ENCODE measurements around the gene GNA15. TPM values are rescaled to one million over a fixed set of nuclear protein-coding genes. Genes with fewer than 3 reads are reported as not detected.

The GNA15 gene
- total and polyA plus RNA-seq, 2 of the 8 experiments (the other 6 are each of a cell fraction or from before 2014, with no cell fraction given), result 0.26 to 0.45 TPM

GRCh38 chr19:3132971-3133792, 2.7 kb upstream of the GNA15 start:
- peaks cover 0 to 4% (median 0%) of the 10 kb centered on the region in 4 experiments; a peak in 1 of 7 replicates for H3K4me1 ChIP-seq (replicated peaks in 1 of 4; ENCODE audit: control insufficient read depth in 3 of 4, insufficient read depth in 4 of 4, low read length in 3 of 4)
- CTCF ChIA-PET (ENCODE audit: partially characterized antibody), result interaction anchor here (0.6 to 10.8 kb wide), 5 partner anchors 9 to 167 kb away, joined by 3 to 166 read pairs (median 3); no protein-coding TSS in a partner anchor
- WGBS, 2 experiments (ENCODE audit: extremely low coverage in 1 of 2, insufficient coverage in 1 of 2, insufficient read length in 1 of 2, insufficient replicate concordance in 2 of 2, low coverage in 1 of 2, low lambda C conversion rate in 2 of 2, missing lambda C conversion rate in 1 of 2), result 75% methylated on average over 22 of the region's 24 CpGs; no CpG with 5 or more reads in 1 of the 2 experiments
- H3K9me3 ChIP-seq (ENCODE audit: insufficient read depth in 2 of 2, low read depth in 1 of 2, low read length in 1 of 2), result no peaks in the 10 kb centered on the region
- no peak overlapping the region for H2BK15ac ChIP-seq (ENCODE audit: low read length)
- peak overlapping the region; percentile 27; the same call in 1 of the 2 replicates for H2BK12ac ChIP-seq (ENCODE audit: low read depth, low read length)
- no peaks in the 10 kb centered on the region for H3K79me2 ChIP-seq (ENCODE audit: control insufficient read depth in 1 of 2, insufficient read depth in 2 of 2, low read length in 2 of 2)
- no peak overlapping the region for H2BK5ac ChIP-seq (ENCODE audit: low read depth, low read length)
- no peak overlapping the region for H3K4me3 ChIP-seq (ENCODE audit: extremely low read depth in 1 of 4, insufficient read depth in 2 of 4, low read depth in 3 of 4, low read length in 4 of 4)
- H3K4me2 ChIP-seq (ENCODE audit: insufficient read depth in 1 of 2, low read depth in 2 of 2, low read length in 2 of 2), result no peak overlapping the region
- no peaks in the 10 kb centered on the region for H3K79me1 ChIP-seq (ENCODE audit: low read depth, low read length)
- FAIRE-seq, result no peak
- no peak overlapping the region for H3K14ac ChIP-seq (ENCODE audit: insufficient read length)
- H2AFZ ChIP-seq (ENCODE audit: low read length), result no peak overlapping the region
- TF ChIP-seq SP2 (IDR thresholded peaks at IDR 0.05; ENCODE audit: low read length) (no peak), CBX5 (IDR thresholded peaks at IDR 0.05; ENCODE audit: low read depth, low read length) (no peak)
- DNase-seq (ENCODE audit: low read depth in 1 of 2, low spot score in 2 of 2), result no peak
- no peaks in the 10 kb centered on the region for H4K20me1 ChIP-seq (replicated peaks in 1 of 2; ENCODE audit: control insufficient read depth in 1 of 2, insufficient read depth in 2 of 2, low read length in 2 of 2)
- H3K9ac ChIP-seq (replicated peaks in 1 of 4; ENCODE audit: extremely low read depth in 1 of 4, low read depth in 3 of 4, low read length in 3 of 4), result no peak overlapping the region
- no peak overlapping the region for H4K5ac ChIP-seq (ENCODE audit: insufficient read length, low read depth, low read length)
- no peak overlapping the region for H4K91ac ChIP-seq (replicated peaks; ENCODE audit: insufficient read length, low read length)
- H3K27me3 ChIP-seq (replicated peaks in 1 of 4; ENCODE audit: control insufficient read depth in 3 of 4, extremely low read depth in 1 of 4, insufficient read depth in 3 of 4, low read length in 3 of 4), result no peaks in the 10 kb centered on the region
- no peak overlapping the region for H3K27ac ChIP-seq (ENCODE audit: low read depth, low read length)
- H3K36me3 ChIP-seq (ENCODE audit: control insufficient read depth in 2 of 4, insufficient read depth in 4 of 4, low read length in 3 of 4), result no peaks in the 10 kb centered on the region
- H3K23ac ChIP-seq (ENCODE audit: insufficient read length), result no peak overlapping the region
- no peak overlapping the region for H3K56ac ChIP-seq (replicated peaks; ENCODE audit: insufficient read length, low read depth, low read length)
- H4K8ac ChIP-seq (ENCODE audit: extremely low read depth, insufficient read depth, low read length), result no peak overlapping the region
- H2BK20ac ChIP-seq (ENCODE audit: low read length), result no peak overlapping the region
- H2AK5ac ChIP-seq (ENCODE audit: low read depth, low read length), result no peak overlapping the region; the same call in 1 of the 2 replicates
- POLR2A ChIA-PET (ENCODE audit: partially characterized antibody), result no interaction called here
- no peak overlapping the region for H2BK120ac ChIP-seq (replicated peaks; ENCODE audit: low read depth, low read length)
- H3K18ac ChIP-seq (ENCODE audit: extremely low read depth, low read length), result no peak overlapping the region; the same call in 1 of the 2 replicates
- no peak overlapping the region for H3K4ac ChIP-seq (replicated peaks; ENCODE audit: insufficient read length, low read depth, low read length)
- no peaks in the 10 kb centered on the region for H3K23me2 ChIP-seq (ENCODE audit: low read depth, low read length)
